Suprapubic skin (tissue), 4 donors: ENCODE measurements around the gene ULK1.

Experiments used
- POLR2A ChIP-seq, 2 donors: fragments of 450-650 bp; IDR thresholded peaks; one replicate each; pipeline ENCODE4 v1.6.1; 2017; ENCODE audit warnings: antibody characterized with exemption in 2 of 2, mild to moderate bottlenecking in 2 of 2, moderate library complexity in 2 of 2
- POLR2AphosphoS5 ChIP-seq, 3 donors: sonication (generic); formaldehyde crosslinking; IDR thresholded peaks; one replicate each; pipeline ENCODE4 v1.6.1; 2017; ENCODE audit warnings: antibody characterized with exemption in 3 of 3
- TF ChIP-seq, protein P1 (sequence below), 2 donors: fragments of 200-600 bp in 1 of 2; fragments of 450-650 bp in 1 of 2; sonication (generic) in 1 of 2; IDR thresholded peaks; one replicate each; pipeline ENCODE4 v1.5.1; 2016 to 2019; ENCODE audit warnings: antibody characterized with exemption in 2 of 2, mild to moderate bottlenecking in 1 of 2, moderate library complexity in 1 of 2

DNA sequence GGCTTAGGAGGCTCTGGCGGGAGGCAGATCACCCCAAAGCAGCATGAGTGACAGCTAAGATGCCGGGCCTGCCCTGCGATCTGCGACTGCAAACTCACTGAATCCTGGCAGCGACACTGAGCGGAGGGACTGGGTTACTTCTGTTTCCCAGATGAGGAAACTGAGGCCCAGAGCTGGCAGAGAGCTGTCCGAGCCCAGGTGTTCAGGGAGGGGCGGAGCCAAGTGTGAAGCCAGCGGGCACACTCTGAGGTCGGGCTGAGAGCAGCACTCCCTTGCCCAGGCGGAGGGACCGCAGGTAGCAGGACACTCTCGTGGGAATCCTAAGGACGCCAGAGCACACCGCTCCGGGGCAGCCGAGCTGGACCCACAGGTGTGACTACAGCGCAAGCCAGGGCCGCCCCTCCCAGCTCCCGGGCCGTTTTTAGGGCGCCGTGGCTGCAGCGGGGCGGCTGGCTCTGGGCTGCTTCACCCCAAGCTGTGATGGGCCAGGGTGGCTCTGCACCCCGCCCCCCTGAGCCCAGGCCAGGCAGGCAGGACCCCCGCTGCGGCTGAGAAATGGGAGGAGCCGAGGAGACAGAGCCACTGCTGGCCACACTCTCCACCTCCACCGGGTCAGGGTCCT, 38.8 kb upstream of the ULK1 start:
- TF ChIP-seq, protein P1, sequence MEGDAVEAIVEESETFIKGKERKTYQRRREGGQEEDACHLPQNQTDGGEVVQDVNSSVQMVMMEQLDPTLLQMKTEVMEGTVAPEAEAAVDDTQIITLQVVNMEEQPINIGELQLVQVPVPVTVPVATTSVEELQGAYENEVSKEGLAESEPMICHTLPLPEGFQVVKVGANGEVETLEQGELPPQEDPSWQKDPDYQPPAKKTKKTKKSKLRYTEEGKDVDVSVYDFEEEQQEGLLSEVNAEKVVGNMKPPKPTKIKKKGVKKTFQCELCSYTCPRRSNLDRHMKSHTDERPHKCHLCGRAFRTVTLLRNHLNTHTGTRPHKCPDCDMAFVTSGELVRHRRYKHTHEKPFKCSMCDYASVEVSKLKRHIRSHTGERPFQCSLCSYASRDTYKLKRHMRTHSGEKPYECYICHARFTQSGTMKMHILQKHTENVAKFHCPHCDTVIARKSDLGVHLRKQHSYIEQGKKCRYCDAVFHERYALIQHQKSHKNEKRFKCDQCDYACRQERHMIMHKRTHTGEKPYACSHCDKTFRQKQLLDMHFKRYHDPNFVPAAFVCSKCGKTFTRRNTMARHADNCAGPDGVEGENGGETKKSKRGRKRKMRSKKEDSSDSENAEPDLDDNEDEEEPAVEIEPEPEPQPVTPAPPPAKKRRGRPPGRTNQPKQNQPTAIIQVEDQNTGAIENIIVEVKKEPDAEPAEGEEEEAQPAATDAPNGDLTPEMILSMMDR (IDR thresholded peaks at IDR 0.05) = no peak
- TF ChIP-seq POLR2A (IDR thresholded peaks at IDR 0.05) = no peak
- TF ChIP-seq POLR2AphosphoS5 (IDR thresholded peaks at IDR 0.05) = no peak
